ENCODE results near the gene DAB2.
"Not testable (repeated sequence)": the region's sequence is repeated elsewhere in the genome, so short reads cannot be mapped to it uniquely, and the experiment has no call there.

DAB2 gene

GRCh38 chr5:39420482-39421145 is 4.2 kb downstream of the DAB2 start:
- DNase-seq (ENCODE audit: low read depth, low spot score), result no peak

- no peak for DNase-seq (ENCODE audit: low read depth, low spot score)
These were observed 5.0 kb downstream of the DAB2 start for GRCh38 chr5:39419796-39420195.

- no peak for DNase-seq (ENCODE audit: low read depth, low spot score)
These were observed 6.8 kb downstream of the DAB2 start for GRCh38 chr5:39417979-39418378.

- DNase-seq (ENCODE audit: low read depth, low spot score), result no peak
These were observed 9.6 kb downstream of the DAB2 start for GRCh38 chr5:39415201-39415600.

- DNase-seq (ENCODE audit: low read depth, low spot score), result no peak
These were observed 10.4 kb downstream of the DAB2 start for GRCh38 chr5:39414426-39414825.

GRCh38 chr5:39413771-39414170 is 11.0 kb downstream of the DAB2 start:
- no peak for DNase-seq (ENCODE audit: low read depth, low spot score)

- no peak for DNase-seq (ENCODE audit: low read depth, low spot score)
These were observed 11.9 kb downstream of the DAB2 start for GRCh38 chr5:39412721-39413394.

- no peak for DNase-seq (ENCODE audit: low read depth, low spot score)
These were observed 12.8 kb downstream of the DAB2 start for GRCh38 chr5:39411985-39412384.

GRCh38 chr5:39411061-39411460 is 13.7 kb downstream of the DAB2 start:
- DNase-seq (ENCODE audit: low read depth, low spot score), result no peak

GRCh38 chr5:39409033-39409432 is 15.7 kb downstream of the DAB2 start:
- DNase-seq (ENCODE audit: low read depth, low spot score), result no peak

GRCh38 chr5:39405083-39405843 is 19.5 kb downstream of the DAB2 start:
- no peak for DNase-seq (ENCODE audit: low read depth, low spot score)

- DNase-seq (ENCODE audit: low read depth, low spot score), result not testable (repeated sequence)
These were observed 21.0 kb downstream of the DAB2 start for GRCh38 chr5:39403761-39404160.

- DNase-seq (ENCODE audit: low read depth, low spot score), result not testable (repeated sequence)
These were observed 22.6 kb downstream of the DAB2 start for GRCh38 chr5:39402140-39402539.

GRCh38 chr5:39400713-39401578 is 23.8 kb downstream of the DAB2 start:
- no peak for DNase-seq (ENCODE audit: low read depth, low spot score)

- DNase-seq (ENCODE audit: low read depth, low spot score), result no peak
These were observed 25.4 kb downstream of the DAB2 start for GRCh38 chr5:39399135-39400036.

GRCh38 chr5:39396843-39397242 is 27.9 kb downstream of the DAB2 start:
- DNase-seq (ENCODE audit: low read depth, low spot score), result no peak

GRCh38 chr5:39395521-39395920 is 29.3 kb downstream of the DAB2 start:
- DNase-seq (ENCODE audit: low read depth, low spot score), result no peak

GRCh38 chr5:39394946-39395345 is 29.8 kb downstream of the DAB2 start:
- DNase-seq (ENCODE audit: low read depth, low spot score), result no peak

GRCh38 chr5:39390945-39391344 is 33.8 kb downstream of the DAB2 start:
- DNase-seq (ENCODE audit: low read depth, low spot score), result no peak

- no peak for DNase-seq (ENCODE audit: low read depth, low spot score)
These were observed 37.5 kb downstream of the DAB2 start for GRCh38 chr5:39387293-39387692.

- no peak for DNase-seq (ENCODE audit: low read depth, low spot score)
These were observed 40.5 kb downstream of the DAB2 start for GRCh38 chr5:39384271-39384670.

Measured in activated CD4-positive, CD25-positive, alpha-beta regulatory T cell treated with anti-CD3 and anti-CD28 coated beads, Interleukin-2, amount 50 U/mL, for 16 hours (primary cell).